ENCODE data around the gene DSTN. TPM values are rescaled to one million over a fixed set of nuclear protein-coding genes. Genes with fewer than 3 reads are reported as not detected.
"Not testable (repeated sequence)": the region's sequence is repeated elsewhere in the genome, so short reads cannot be mapped to it uniquely, and the experiment has no call there.

The DSTN gene
- polyA plus RNA-seq, 5 donors, result 340 to 394 (median 376) TPM

DNA sequence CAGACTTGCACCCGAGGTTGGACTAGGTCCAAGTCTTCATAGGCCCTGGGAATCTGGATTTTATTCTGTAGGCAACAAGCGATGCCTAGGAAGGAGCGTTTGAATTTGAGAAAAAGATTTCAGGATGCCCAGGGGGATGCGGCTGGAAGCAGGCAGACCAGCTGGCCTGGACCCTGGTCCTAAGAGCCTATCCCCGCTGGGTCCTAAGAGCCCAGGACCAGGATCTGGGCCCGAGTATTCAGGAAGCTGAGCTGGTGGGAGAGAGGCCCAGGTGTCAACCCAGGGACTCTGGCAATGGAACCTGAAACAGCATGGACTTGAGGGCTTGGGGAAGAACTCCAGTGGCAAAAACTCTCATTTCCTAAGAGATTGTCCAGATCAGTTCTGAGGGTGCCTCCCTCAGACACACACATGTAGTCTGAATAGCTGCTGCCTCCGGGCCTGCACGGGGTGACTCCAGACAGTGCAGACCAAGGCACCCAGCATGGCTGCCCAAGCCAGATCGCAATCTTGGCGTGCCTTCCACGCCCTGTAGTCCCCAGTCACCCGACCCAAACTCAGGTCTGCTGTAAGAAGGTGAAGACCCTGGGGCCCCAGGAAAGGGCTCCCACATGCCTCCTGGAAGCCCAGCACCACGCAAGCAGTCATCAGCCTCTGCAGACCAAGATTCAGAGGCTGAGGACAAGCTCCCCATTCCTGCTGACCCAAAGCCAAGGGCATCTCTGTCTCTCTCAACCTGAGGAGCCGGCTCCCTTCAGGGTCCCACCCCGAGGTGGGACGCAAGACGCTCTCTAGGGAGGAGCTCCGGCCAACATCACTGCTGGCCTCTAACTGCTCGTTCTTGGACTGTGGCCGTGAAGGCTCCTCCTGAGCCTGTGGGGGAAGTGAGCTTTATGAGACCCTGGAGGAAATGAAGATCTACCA lies 77.8 kb downstream of the DSTN start:
- DNase-seq, result no peak

DNA sequence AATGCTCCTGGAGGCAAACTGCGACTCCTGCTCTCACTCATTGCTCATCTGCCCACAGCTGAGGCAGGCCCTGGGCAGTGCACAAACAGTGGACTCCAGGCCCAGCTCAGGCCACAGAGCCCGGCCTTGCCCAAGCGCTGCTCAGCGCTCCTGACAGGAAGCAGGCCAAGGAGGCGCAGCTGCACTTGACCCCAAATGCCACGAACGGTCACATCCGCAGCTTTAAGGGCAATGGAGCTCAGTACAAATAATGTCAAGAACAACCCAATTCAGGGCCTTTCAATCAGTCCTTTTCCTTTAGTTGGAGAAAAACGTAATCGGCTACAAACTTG lies 78.4 kb downstream of the DSTN start:
- no peak for DNase-seq

DNA sequence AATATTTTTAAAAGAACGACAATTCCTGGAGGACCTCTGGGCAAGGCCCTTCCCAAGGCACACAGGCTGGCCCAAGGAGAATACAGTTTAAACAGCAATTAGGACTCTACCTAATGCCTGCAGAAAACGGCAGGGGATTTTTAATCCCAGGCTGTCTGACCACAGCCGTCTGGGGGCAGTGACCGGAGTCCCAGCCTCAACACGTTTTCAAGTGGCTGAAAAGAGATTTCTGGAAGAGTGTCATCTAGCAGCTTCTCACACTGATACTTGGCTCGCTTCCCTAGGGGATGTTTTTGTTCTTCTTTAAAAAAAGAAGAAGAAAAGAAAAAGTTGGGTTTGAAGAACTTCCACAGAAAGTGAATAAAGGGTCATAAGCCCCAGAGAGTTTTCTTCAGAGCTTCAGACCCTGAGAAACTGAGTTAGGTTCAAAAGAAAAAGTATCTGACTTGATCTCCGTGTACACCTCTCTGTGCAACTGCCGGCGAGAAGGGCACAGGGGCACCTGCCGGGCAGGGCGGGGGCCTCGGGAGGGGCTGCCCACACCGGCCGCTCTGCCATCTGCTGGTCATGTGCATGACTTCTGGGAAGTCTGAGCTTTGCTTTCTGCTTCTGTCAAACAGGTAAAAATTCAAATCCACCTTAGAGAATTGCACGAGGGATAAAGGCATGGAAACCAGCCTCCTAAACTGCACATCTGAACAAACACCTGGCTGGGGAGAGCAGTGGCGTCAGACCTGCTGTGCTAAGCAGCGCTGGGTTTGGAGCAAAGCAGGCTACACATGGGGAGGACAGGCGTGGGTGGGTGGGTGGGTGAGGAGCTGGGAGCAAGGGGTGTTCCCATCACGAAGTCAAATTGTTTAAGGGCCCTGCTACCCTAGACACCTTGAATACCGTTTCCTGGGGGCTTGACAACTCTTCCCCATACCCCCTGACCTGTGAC lies 79.2 kb downstream of the DSTN start:
- no peak for DNase-seq

DNA sequence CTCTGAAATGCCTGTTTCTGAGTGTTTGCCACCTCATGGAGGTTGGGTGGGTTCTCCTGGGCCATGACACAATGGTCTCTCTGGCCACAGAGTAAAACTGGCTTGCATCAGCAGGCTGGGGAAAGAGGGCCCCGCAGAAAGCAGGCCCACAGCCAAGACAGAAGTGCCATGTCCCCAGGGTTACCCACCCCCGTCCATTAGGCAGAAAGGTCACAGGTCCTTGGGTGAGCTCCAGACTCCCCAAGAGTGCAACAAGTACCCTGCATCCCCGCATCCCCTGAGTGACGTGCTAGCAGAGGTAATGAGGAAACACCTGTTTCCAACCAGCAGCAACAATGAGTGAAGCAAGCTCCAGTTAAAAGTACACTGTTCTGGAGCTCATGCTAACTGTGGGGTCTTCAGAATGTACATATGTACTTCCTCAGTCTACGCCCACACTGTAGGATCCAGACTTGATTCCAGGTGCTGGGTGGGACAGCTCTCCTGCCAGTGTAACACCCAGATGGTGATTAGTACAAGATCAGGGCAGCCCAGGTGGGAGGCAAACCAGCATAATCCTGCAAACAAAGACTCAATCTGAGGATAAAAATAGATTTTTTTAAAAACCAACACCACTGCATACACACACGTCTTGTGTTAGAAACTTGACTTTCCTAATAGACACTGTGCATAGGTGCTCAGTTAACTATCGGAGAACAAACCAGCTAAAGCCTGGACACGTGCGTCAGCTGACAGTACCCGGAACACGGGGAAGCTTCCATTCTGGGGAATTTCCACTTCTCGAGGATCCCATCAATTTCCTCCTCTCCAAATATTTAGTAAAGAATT lies 80.6 kb downstream of the DSTN start:
- DNase-seq, result no peak

DNA sequence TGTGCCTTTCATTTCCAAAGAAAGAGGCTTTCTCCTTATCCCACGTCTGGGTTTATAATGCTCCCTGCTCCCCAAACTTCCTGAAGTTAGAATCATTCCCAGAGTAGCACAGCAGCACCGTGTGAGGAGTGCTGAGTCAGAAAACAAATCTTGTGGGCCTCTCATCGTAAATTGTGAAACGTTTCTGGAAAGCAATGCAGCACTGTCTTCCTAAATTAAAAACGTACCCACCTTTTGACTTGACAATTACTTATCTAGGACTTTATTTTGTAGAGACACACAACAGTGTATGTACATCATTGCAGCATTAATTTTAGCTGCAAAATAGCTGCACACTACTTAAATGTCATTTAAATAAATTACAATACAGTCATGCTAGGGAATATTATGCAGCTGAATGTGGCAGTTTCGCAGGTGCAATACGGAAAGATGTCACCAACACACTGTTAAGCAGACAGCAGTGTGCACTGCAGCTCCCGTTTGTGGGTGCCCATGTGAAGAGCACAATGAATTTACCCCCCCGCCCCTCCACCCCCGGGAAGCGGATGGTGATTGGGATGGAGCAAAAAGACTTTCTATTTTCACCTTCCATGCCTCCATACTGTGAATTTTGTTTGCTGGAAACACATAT lies 81.4 kb downstream of the DSTN start:
- DNase-seq, result no peak

DNA sequence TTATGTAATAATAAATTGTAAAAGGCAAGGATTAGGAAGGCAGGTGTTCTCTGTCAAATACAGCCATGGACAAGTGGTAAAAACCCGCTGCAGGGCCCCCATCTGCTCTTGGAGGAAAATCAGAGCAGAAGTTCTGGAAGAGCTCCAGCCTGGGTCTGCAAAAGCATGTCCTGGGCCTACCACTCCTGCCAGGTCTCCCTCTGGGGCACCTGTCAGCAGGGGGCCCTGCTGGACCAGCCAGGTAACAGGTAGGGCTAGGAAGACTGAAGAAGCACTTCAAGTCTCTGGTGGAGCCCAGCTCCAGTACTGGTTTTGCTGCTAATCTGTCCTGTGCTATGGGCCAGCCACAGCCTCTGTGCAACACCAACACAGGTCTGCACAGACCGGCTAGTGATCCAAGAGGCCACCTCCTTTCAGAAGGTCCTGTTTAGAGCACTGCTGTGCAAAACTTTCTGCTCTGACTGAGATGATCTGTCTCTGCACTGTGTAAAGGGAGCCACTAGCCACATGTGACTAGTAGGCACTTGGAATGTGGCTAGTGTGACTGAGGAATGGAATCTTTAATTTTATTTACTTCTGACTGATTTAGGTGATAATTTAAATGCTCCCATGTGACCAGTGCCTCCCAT lies 82.0 kb downstream of the DSTN start:
- DNase-seq, result peak; percentile 41 to 50

DNA sequence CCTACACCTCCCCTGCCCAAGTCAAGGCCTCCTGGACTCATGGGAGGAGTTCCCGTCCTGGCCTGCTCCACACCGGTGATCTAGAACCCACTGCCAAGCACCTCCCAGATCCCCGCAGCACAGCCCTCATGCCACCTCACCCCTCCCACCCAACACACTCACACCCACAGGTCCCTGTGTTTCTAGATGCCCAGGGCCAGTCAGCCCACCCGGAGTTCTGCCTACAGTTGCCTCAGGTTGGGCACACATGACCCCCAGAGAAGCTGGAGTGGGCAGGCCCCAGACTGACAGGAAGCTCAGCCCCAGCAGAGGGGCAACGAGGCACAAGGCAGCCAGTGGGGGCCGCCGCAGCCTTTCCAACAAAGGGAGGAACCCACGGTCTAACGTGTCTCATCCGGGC lies 82.5 kb downstream of the DSTN start:
- DNase-seq, result no peak

DNA sequence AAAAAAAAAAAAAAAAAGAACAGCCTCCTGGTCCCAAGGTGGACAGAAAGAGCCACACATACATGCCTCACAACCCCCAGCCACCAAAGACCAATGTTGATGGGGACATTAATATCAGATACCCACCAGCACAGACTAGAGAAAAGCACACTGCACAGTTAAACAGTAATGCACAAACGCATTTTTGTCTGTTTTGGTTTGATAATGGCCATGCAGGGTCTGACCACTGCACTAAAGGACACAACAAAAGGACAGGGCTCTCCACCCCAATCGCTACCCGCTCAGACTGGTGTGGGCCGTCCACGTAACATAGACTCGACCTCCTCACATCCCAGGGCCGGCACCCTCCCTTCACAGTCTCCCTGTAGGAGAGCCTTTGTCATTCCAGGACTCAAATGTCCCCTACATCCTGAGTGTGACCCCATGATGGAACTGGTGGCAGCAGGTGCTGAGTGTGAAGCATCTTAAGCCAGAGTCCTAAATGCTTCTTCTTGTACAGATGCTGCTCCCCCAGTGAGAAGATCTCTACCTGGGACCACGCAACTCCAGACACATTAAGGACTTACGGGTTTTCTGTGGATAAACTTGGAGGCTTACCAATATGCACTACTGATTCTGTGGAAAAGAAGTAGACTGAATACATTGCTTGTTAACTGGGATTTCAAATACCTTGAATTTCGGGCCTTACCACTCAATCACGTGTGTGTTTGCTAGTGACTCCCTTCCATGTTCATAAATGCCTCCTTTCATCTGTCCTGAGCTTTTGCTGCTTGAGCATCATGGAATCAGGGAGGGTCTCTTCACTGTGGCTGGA lies 84.2 kb downstream of the DSTN start:
- no peak for DNase-seq

DNA sequence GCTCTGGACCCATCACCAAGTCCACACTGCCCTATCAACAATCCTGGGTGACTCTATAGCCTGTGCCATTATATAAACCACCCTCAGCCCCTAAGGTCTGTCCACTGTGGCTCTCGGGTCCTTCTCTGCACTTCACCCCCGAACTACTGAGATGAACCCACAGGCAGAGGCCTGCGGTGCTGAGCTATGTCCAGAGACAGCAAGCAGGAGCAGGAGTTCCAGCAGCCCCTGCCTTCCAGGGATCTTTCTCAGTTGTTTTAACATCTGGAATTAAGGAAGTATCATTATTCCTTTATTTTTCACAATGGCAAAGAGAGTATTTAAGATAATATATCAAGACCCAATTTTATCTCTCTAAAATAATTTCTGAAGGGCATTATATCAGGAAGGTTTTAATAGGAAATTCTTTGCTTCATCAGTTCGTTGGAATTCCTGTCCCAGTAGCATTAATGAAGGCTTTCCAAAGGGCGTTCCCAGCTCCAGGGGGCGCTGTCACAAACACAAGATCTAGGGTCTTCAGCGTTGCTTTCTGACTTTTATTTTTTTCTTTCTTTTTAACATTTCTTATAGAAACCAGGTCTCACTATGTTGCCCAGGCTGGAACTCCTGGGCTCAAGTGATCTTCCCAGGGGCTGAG lies 84.9 kb downstream of the DSTN start:
- DNase-seq, result no peak

DNA sequence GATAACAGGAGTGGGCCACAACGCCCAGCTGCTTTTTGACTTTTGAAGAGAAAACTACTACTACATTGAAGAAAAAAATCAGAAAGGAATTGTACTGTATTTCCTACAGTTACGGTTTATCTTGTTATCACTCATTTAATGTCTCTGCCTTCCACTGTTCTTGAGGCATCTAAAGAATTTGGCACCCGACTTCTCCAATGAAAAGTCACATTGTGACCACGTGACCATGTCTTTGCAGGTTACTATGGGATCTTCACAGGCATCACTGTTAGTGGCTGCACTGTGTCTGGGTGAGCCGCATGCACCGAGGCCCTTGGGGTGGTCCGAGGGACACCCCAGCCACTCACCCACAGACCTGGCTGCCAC lies 85.4 kb downstream of the DSTN start:
- no peak for DNase-seq

DNA sequence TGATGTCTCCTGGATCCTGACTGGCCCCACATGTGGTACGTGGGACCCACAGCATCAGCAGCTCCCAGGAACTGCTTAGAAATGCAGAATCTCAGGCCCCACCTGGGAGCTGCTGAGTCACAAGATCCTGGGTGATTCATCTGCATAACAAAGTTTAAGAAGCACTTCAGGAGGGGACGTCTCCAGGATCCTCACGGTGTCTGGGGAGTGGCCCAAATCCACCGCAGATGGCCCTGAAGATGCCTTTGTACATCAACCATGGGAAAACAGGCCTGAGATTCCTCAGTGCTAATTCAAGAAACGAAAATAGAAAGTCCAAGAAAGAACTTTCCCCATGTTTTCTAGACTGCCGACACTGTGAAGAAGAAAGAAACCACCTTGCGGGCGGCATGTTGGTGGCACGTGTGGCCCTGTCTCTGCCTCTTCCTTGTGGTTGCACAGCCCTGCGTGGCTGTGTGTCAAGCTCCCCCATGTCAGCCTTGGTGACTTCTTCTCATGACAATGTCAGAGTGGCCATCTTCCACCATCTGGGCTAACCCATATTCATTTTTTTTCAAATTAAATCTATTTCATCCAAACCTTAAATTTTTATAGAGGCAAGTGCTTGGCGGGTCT lies 86.1 kb downstream of the DSTN start:
- DNase-seq, result no peak

DNA sequence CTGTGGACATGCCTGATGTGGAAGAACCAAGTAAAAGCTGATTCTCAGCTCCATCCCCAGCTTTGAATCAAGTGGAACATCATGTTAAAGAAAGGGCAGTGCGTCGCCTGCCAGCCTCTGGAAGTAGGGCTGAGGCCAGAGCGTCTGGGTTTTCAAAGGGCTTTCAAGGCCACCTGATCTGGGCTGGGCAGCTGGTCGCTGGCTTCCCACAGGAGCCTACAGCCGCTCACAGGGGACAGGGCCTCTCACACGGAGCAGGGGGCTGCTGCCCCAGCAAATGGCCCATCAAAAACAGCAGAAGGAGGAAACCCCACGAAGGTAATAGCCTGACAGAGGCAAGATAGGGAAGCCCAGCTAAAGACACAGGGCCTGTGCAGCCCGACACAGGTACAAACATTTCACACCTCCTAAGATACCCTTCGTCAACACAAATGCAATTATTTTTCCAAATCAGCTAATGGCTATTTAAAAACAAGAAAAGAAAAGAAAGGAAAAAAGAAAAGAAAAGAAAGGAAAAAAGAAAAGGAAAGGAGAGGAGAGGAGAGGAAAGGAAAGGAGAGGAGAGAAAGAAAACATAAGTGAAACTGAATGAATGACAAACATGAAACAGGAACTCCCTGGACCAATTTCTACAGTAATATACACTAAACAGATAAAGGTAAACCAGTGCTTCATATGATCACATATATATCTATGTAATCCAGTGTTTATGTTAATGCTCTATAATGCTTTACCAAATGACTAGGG lies 87.4 kb downstream of the DSTN start:
- DNase-seq, result no peak

DNA sequence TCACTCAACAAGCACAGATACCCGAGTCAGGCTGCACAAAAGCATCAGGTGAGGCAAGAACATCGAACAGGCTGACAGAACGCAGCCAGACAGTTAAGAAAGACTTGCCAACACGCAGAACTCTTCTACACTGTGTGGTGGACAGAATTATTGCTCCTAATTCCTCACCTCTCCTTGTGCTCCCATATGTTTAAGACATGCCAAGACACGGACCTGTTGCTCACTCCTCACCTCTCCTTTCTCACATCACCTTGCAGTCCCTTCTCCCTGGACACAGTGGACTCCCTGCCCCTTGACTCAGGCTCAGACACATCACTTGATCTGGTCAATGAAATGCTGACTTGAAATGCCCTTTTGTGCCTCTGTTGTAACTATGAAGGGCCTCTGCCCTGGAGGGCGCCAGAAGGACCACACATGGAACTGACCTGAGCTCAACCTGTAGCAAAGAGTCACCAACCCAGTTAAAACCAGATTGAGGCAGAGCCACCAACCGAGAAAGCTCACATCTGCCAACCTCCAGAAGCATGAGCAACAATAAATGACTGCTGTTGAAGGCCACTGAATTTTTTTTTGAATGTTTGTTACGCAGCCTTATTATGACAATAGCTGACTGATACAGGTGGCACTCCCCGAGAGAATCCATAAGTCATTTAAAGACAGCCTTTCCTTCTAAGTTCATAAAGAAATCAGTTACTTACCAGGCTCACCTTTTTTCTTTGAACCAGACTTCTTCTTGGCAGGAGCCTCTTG lies 88.2 kb downstream of the DSTN start:
- DNase-seq, result no peak

DNA sequence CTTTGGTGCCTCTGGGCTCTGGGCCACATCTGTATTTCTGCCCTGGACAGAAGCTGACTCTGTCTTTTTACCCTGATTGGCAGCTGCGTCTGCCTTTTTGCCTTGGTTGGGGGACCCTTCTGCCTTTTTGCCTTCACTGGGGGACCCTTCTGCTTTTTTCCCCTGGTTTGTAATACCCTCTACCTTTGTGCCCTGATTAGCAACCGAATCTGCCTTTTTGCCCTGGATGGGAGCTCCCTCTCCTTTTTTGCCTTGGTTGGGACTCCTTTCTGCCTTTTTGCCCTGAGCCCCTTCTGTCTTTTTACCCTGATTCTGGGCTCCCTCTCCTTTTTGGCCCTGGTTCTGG lies 88.7 kb downstream of the DSTN start:
- no peak for DNase-seq

DNA sequence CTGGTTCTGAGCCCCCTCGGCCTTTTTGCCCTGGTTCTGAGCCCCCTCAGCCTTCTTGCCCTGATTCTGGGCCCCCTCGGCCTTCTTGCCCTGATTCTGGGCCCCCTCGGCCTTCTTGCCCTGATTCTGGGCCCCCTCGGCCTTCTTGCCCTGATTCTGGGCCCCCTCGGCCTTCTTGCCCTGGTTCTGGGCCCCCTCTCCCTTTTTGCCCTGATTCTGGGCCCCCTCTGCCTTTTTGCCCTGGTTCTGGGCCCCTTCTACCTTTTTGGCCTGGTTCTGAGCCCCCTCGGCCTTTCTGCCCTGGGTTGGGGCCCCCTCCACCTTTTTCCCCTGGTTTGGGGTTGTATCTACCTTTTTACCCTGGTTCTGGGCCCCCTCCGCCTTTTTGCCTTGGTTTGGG lies 89.5 kb downstream of the DSTN start:
- DNase-seq, result not testable (repeated sequence)
